HG02970 (cell line): ENCODE measurements around the gene EMC10.

Experiments used
- ATAC-seq: cut with Tn5 transposase; IDR thresholded peaks from one replicate; pipeline ENCODE4 v1.9.1; 2021; ENCODE audit warnings: mild to moderate bottlenecking, moderate library complexity, moderate number of reproducible peaks; ENCODE audit not compliant: unreplicated experiment, low FRiP score

EMC10 gene

DNA sequence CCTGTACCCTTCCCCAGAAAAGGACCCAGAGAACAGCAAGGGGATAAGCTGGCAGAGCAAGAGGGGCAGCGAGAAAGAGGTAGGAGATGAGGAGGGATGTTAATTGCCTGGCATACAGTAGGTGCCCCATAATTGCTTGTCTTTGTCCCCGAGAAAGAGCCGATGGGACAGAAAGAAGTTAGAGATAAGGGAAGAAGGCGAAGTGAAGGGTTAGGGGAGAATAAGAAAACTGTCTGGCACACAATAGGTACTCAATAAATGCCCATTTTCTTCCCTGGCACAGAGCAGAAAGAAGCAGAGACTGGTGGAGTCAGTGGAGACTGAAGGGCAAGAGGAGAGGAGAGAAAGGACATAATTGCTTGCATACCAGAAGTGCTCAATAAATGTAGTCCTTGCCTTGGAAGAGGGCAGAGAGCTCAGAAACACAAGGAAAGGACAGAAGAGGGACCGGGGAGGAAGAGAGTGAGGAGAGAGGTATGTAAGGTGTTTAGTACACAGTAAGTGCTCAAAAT is 18.8 kb downstream of the EMC10 start:
- no peak for ATAC-seq

DNA sequence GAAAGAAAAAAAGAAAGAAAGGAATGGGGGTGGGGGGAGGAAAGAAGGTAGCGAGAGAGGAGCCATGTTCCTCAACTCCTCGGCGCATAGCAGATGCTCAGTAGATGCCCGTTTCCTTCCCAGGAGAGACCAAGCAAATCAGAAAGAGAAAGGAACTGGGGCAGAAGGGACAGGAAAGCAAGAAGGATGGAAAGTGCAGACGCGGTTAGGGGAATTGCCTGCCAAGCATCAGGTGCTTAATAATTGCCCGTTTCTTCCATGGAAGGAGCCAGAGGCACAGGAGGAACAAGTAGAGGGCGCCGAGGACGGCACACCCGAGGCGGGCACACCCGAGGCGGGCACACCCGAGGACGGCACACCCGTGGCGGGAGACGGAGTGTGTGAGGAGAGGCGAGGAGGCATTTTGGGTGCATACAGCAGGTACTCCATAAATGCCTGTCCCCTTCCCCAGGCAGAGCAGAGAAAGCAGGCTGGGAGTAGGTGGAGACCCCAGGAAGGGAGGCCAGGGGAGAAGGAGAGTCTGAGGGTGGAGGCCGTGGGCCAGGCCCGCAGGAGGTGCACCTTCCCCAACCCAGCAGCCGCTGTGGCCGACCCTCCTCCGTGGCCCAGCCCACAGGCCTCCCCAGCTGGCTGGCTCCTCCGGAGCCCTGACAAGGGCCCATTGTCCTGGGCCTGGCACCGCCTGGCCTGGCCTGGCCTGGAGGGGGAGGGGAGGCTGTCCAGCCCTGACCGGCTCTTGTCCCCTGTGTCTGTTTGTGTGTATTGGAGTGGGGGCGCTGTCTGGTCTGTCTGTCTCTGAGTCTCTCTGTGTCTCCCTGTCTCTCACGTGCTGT is 20.1 kb downstream of the EMC10 start:
- ATAC-seq = no peak

DNA sequence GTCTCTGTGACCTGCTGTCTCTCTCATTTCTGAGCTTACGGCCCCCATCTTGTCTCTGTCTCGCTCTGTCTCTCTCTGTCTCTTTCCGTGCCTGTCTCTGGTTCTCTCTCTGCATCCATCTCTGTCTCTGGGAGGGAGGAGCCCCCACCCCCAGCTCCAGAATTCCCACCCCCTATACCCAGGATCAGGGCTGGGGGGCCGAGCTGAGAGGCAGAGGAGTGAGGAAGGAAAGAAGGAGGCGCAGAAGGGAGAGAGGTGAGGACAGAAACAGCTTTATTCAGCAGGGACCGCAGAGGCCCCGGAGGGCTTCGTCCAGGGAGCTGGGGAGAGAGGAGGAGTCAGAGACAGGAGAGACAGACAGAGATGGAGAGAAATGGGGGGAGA is 20.7 kb downstream of the EMC10 start:
- no peak for ATAC-seq

DNA sequence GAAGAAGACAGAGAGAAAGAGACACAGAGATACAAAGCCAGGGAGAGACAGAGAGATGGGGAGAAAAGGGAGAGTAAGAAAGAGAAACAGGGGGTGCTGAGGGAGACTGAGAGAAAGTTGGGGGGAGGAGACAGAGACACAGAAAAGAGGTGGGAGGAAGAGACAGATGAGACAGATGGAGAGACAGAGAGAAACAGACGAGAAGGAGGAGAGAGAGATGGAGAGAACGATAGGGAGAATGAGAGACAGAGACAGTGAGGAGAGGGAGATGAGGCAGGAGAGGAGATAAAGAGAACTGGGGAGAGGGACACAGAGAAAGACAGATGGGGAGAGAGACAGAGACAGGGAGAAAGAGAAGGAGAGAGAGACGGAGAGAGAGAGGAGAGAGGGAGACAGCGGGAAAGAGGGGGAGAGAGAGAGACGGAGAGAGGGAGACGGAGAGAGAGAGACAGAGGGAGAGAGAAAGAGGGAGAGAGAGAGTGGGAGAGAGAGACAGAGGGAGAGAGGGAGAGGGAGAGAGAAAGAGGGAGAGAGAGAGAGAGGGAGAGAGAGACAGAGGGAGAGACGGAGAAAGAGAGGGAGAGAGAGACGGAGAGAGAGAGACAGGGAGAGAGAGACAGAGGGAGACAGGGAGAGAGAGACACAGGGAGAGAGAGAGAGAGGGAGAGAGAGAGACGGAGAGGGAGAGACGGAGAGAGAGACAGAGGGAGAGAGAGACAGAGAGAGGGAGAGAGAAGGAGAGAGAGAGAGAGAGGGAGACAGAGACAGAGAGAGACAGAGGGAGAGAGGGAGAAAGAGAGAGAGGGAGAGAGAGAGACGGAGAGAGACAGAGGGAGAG is 22.1 kb downstream of the EMC10 start:
- no peak for ATAC-seq

DNA sequence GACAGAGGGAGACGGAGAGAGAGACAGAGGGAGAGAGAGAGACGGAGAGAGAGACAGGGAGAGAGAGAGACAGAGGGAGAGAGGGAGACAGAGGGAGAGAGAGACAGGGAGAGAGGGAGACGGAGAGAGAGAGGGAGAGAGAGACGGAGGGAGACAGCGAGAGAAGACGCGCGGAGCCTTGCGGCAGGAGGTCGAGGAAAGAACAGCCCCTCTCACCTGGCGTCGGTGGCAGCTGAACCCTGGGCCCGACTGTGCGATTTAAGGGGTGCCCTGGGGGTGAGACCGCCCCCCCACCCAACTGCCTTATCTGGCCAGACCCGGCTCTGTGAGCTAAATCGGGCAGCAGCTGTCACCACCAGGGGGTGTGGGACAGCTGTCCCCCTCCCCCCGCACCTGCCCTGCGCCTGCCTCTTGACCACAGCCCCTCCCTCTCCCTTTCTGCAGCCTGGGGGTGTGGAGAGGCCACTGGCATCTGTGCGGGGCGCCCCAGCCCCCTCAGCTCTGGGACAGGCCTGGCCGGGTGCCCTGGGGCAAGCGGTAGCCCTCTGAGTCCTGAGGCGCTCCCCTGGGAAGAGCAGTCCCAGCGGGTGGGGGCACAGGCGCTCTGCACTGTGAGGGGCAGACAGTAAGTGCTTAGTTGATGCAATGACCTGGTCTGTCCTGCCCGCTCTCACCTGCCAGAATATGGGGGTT is 23.9 kb downstream of the EMC10 start:
- no peak for ATAC-seq

DNA sequence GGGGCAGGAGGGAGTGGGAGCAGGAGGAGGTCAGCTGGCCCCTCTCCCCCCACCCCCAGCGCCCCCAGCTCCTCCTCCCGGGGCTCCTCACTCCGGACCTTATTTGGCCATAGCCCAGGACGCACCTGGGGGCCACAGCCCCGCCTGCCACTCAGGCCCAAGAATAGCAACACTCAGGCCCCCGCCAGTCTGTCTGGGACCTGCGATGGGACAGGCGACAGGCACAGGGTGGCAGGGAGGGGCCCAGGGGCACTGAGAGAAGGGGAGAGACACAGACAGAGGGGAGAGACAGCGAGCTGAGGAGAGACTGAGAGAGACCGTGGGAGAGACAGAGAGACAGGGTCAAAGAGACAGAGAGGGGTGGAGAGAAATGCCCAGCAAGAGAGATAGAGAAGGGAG is 24.4 kb downstream of the EMC10 start:
- no peak for ATAC-seq

DNA sequence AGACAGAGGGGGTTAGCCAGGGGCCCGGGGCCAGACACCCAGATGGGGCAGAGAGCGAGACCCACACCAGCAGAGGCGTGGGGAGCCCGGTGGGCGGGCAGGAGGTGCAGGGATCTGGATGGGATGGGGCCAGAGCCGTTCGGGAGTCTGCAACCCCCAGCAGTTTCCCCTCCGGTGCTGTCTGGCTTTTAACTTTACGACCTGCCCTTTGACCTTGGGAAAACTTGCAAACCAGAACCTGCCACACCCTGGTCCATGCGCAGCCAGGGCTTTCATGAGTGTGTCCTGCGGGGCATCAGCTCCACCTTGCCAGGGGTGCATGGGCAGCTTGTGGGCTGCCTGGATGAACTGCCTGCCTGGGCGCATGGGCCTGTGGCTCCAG is 24.9 kb downstream of the EMC10 start:
- ATAC-seq = no peak

DNA sequence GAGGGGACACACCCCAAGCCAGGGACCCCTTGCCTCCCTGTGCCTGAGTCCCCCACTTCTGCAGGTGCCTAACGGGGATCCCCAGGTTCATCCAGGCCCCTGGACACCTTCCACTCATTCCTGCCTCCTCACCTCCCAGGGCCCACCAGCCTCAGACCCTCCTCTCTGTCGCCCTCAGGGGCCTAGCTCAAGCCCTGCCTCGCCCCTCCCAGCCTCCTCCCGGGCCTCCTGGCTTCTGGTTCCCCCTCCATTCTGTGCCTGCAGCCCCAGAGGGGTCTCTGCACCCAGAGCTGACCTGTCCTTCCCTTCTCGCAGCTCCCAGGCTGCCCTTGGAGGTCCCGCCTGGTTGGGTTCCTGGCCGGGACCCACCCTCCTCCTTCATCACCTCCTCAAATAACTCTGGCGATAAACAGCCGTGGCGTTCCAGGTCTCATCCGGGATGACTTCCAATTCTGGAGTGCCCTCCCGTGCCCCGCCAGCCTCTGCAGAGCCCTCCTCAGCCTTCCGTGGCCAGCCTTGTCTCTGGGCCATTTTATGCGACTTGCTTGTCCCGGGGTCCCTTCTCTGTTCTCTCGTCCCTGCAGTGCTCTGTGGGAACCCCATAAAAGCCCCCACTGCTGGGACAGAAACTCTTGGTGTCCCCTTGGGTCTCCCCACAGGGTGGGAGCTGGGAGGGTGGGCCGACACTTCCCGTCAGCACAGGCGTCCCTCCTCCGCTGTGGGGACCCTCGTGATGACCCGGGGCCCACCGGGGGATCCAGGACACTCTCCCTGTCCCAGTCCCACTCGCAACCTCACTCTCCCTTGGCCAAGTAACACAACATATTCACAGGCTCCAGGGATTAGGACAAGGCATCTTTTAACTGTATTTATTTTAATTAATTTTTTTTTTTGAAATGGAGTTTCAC is 25.5 kb downstream of the EMC10 start:
- ATAC-seq = no peak

DNA sequence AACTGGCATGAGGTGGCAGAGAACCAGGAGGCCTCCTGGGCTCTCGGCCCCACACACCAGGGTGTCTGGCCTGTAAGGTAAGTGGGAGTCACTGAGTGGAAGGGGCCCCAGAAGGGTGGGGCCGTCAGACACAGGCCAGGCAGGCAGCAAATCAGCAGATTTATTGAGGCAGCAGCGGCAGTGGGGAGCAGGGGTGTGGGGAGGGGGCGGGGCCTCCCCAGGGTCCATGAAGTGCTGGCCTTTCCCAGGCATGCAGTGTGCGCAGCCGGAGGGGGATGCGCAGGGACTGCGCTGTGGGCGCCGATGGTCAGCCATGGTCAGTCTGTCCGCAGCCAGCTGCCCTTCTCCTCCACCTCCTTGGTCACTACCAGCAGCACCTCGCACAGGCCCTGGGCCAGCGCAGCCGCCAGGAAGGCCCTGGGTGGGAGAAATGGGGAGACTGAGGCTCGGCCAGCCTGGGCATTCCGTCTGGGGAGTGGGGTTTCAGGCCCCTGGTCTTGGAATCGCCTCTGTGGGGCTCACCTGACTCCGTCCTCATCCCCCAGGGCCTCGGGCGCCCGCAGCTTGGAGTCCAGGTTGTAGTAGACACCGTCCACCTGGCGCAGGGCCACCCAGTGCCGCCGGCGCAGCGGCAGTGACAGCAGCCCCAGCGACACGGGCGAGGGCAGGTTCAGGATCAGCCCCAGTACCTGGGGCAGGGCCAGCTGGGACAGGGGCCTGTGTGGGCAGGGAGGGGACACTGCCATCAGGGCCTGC is 29.7 kb downstream of the EMC10 start:
- ATAC-seq = no peak

DNA sequence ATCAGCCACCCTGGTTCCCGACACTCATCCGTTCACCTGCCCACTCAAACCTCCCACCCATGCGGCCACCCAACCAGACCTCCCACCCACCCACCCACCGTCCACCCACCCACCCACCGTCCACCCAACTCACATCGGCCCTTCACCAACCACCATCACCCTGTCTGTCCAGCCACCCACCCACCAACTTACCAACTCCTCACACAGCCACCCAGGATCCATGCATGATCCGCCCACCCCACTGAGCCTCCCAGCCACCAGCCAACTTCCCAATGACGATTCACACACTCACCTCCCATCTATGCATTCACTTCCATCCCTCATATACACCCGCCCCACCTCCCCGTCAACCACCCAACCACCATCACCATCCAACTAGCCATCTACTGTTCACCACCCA is 30.4 kb downstream of the EMC10 start:
- no peak for ATAC-seq

DNA sequence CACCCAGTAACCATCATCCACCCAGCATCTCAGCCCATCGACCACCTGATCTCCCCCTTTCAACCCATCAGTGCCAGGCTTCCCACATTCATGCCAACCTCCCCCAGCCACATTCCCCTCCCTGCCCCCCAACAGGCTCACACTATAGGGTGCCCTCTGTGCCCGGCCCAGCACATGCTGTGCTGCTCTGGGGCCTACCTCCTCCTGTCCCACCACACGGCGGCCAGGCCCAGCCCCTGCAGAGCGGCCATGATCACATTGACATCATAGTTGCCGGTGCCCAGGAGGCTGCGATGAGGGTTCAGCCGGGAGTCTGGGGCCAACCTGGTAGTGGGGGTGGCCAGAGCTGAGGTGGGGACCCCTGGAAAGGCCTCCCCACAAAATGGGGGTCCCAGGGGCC is 31.1 kb downstream of the EMC10 start:
- no peak for ATAC-seq

DNA sequence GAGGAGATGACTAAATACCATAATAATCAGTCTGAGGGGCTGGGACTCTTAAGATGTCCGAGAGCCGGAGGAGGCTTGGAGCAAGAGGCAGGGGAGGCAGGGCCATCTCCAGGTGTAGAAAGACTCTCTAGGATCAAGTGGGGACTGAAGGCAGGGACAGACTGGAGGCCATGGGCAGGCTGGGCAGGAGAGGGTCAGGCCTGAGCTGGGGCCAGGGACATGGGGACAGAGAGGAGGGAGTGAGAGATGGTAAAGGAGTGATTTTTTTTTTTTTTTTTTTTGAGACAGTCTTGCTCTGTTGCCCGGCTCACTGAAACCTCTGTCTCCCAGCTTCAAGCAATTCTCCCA is 32.5 kb downstream of the EMC10 start:
- no peak for ATAC-seq

DNA sequence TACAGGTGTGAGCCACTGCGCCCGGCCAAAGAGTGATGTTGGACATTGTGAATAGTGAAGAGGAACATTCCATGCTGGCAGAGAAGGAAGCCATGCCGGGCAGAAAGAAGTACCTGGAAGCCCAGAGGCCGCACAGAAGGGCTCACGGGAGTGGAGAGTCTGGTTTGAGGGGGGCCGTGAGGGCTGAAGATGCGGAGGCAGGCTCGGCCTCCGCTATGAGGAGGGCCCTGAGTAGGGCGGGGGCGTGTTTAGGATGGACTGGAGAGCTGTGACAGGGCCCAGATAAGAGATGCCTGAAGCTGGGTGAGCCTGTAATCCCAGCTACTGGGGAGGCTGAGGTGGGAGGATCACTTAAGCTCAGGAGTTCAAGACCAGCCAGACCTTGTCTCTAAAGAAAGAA is 33.1 kb downstream of the EMC10 start:
- no peak for ATAC-seq

DNA sequence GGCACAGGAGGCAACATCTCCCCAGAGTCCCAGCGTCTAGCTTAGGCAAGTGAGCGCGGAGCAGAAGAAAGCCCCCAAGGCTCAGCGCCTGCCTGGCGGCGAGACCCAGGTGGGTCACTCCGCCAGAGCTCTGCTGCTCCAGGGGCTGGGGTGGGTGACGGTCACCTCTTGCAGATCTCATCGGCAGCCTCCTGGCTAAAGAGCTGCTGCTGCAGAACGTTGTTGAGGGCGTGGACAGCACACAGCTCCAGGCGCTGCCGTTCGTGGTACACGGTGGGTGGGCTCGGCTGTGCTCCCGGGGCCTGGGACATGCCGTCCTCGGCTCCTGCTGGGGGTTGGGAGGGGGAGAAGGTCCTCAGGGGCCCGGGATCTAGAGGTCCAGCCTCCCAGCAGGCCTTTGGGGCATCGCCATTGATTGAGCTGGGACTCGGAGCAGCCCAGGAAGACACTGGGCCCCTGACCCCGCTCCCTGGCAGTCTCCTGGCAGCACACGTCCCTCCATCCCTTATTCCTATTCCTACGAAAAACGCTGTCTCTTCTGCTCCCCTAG is 33.9 kb downstream of the EMC10 start:
- ATAC-seq = no peak

DNA sequence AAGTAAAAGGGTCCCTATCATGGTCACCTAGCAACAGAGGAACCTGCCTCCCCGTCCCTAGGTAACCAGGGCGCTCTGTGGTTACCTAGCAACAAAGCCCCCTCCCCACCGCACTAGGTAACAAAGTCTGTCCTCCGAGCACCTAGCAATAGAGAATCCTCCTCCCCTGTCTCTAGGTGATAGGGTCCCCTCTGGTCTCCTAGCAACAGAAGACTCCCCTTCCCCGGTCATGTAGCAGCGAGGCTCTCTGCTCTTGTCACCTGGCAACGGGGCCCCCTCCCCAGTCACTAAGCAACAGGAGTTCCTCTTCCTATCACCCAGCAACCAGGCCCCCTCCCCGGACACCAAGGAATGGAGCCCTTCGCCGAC is 34.4 kb downstream of the EMC10 start:
- ATAC-seq = peak; percentile 2

DNA sequence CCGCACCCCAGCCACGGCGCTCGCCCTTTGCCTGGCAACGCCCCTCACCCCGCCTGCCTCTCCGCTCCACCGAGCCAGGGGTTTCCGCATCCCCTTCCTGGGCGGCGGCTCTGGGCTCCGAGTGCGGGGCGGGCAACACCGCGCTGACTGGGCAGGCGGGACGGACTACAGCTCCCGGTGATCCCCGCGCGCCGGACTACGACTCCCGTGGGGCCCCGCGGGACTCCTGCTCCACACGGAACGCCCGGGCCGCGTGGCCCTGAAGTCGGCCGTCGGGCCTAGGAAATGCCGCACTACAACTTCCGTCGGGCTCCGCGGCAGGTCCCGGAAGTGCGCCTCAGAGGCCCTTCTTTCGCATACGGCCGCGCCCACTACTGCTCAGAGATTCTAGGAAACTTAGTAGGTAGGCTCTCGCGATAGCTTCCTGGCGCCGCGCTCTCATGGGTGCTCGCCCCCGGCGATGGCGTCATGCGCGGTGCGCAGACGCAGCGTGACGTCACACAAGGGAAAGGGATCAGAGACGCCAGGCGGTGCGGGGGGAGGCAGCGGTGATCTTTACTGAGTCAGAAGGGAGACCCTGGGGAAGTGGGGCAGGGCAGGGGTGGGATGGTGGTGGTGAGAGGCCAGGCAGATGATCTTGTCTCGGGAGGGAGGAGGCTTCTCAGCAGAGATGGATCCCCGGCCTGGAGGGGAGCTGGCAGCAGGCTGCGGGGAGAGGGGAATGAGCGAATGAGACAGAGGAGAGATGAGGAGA is 34.9 kb downstream of the EMC10 start, which contains the start of gene JOSD2:
Gene JOSD2, minus strand, starts transcription at position 123 of the 754 bp plus-strand sequence. CDS start 760 bp downstream, outside the sequence.
- peak; percentile 91 for ATAC-seq

DNA sequence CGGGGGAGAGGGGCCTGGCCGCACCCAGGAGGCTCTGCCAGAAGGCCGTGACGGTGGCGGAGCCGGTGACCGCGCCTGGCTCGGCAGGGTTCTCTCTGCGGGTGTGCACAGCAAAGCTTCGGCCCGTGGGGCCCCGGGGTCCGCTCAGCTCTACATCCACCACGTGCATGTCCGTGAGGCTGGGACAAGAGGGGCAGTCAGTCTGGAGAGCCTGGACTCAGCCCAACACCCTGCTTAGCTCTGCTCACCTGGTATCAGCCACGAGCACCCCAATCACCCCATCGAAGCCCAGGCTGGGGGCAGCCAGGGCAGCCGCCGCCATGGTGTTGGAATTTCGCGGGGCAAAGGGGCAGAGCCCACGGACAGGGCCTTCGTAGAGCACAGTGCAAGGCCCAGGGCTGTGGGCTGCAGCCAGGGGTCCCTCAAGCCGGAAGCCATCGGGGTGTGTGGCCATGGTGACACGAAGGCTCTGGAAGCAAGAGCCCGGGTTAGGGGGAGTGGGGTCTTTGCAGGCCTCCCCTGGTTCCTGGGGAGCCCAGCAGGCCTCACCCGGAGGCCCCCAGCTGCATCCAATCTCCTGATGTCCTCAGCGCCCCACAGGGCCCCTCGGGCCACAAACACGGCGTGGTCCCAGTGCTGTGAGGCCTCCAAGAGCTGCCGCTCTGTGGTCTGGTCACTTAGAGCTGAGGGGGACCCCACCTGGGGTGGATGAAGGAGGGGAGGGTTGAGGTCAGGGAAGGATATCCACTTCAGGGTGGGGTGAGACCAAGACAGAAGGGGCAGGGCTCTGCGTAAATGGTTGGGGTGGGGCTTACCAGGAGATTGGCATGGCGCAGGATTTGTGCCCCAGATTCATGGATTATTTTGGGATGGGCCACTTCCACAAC is 36.0 kb downstream of the EMC10 start:
- ATAC-seq = no peak
